ENCODE results near the gene USO1.

GRCh38 chr4:75678965-75679364 lies 45.4 kb upstream of the USO1 start:
- TF ChIP-seq POLR2AphosphoS5 (IDR thresholded peaks at IDR 0.05; ENCODE audit: borderline replicate concordance, low read depth, low read length): no peak
- no peak for TF ChIP-seq EZH2 (IDR thresholded peaks at IDR 0.05)
